ENCODE measurements around the gene TFAP2A. TPM values are rescaled to one million over a fixed set of nuclear protein-coding genes. Genes with fewer than 3 reads are reported as not detected.

TFAP2A gene
- total RNA-seq, 1 donor from 2014 or later = 59.6 TPM

- Mint-ChIP-seq H3K27ac (ENCODE audit: unreplicated experiment) (no peak overlapping the region), H3K36me3 (ENCODE audit: unreplicated experiment) (no peaks in the 10 kb centered on the region), H3K9me3 (ENCODE audit: unreplicated experiment) (no peaks in the 10 kb centered on the region), H3K4me1 (ENCODE audit: unreplicated experiment) (peaks cover 15% of the 10 kb centered on the region), H3K27me3 (ENCODE audit: unreplicated experiment) (peaks cover 11% of the 10 kb centered on the region), H3K4me3 (ENCODE audit: unreplicated experiment) (peak overlapping the region; percentile 66)
- DNase-seq (ENCODE audit: extremely low spot score, unreplicated experiment) = no peak
- TF ChIP-seq CTCF (IDR thresholded peaks at IDR 0.05) = no peak
These were observed 4.2 kb upstream of the TFAP2A start for GRCh38 chr6:10418862-10419748.

GRCh38 chr6:10418361-10418861 is 3.5 kb upstream of the TFAP2A start:
- H3K4me1 Mint-ChIP-seq (ENCODE audit: unreplicated experiment) = peaks cover 17% of the 10 kb centered on the region

GRCh38 chr6:10417681-10418104 is 2.8 kb upstream of the TFAP2A start:
- H3K27ac Mint-ChIP-seq (ENCODE audit: unreplicated experiment) = no peak overlapping the region
- H3K36me3 Mint-ChIP-seq (ENCODE audit: unreplicated experiment) = no peaks in the 10 kb centered on the region
- no peak overlapping the region for H3K4me3 Mint-ChIP-seq (ENCODE audit: unreplicated experiment)
- H3K4me1 Mint-ChIP-seq (ENCODE audit: unreplicated experiment) = peaks cover 17% of the 10 kb centered on the region
- no peaks in the 10 kb centered on the region for H3K9me3 Mint-ChIP-seq (ENCODE audit: unreplicated experiment)
- peaks cover 9% of the 10 kb centered on the region for H3K27me3 Mint-ChIP-seq (ENCODE audit: unreplicated experiment)
- no peak for DNase-seq (ENCODE audit: extremely low spot score, unreplicated experiment)
- no peak for TF ChIP-seq CTCF (IDR thresholded peaks at IDR 0.05)

More at GRCh38 chr6:10418361-10418861, 3.5 kb upstream of the TFAP2A start:
- H3K36me3 Mint-ChIP-seq (ENCODE audit: unreplicated experiment) = no peaks in the 10 kb centered on the region
- no peak for TF ChIP-seq CTCF (IDR thresholded peaks at IDR 0.05)
- no peak for DNase-seq (ENCODE audit: extremely low spot score, unreplicated experiment)
- no peaks in the 10 kb centered on the region for H3K9me3 Mint-ChIP-seq (ENCODE audit: unreplicated experiment)
- H3K27me3 Mint-ChIP-seq (ENCODE audit: unreplicated experiment) = peaks cover 11% of the 10 kb centered on the region
- H3K27ac Mint-ChIP-seq (ENCODE audit: unreplicated experiment) = no peak overlapping the region
- no peak overlapping the region for H3K4me3 Mint-ChIP-seq (ENCODE audit: unreplicated experiment)

GRCh38 chr6:10416863-10417641 is 2.2 kb upstream of the TFAP2A start:
- no peak for DNase-seq (ENCODE audit: extremely low spot score, unreplicated experiment)
- no peak overlapping the region for H3K4me3 Mint-ChIP-seq (ENCODE audit: unreplicated experiment)
- H3K27ac Mint-ChIP-seq (ENCODE audit: unreplicated experiment) = no peak overlapping the region
- H3K9me3 Mint-ChIP-seq (ENCODE audit: unreplicated experiment) = no peaks in the 10 kb centered on the region
- no peak for TF ChIP-seq CTCF (IDR thresholded peaks at IDR 0.05)
- H3K36me3 Mint-ChIP-seq (ENCODE audit: unreplicated experiment) = no peaks in the 10 kb centered on the region
- H3K4me1 Mint-ChIP-seq (ENCODE audit: unreplicated experiment) = peaks cover 17% of the 10 kb centered on the region
- H3K27me3 Mint-ChIP-seq (ENCODE audit: unreplicated experiment) = peaks cover 9% of the 10 kb centered on the region

- TF ChIP-seq CTCF (IDR thresholded peaks at IDR 0.05) = no peak
- Mint-ChIP-seq H3K4me1 (ENCODE audit: unreplicated experiment) (peaks cover 17% of the 10 kb centered on the region), H3K4me3 (ENCODE audit: unreplicated experiment) (no peak overlapping the region), H3K36me3 (ENCODE audit: unreplicated experiment) (peaks cover 4% of the 10 kb centered on the region), H3K9me3 (ENCODE audit: unreplicated experiment) (no peaks in the 10 kb centered on the region), H3K27ac (ENCODE audit: unreplicated experiment) (no peak overlapping the region), H3K27me3 (ENCODE audit: unreplicated experiment) (peaks cover 6% of the 10 kb centered on the region)
- DNase-seq (ENCODE audit: extremely low spot score, unreplicated experiment) = no peak
These were observed 1.6 kb upstream of the TFAP2A start for GRCh38 chr6:10416516-10416862.
